ENCODE measurements around the gene ANGEL1. TPM values are rescaled to one million over a fixed set of nuclear protein-coding genes. Genes with fewer than 3 reads are reported as not detected.
A peak's percentile ranks its signal among the peaks of the same experiment; 100 is the strongest.

Gene ANGEL1
- total RNA-seq, 1 donor from 2014 or later: 38.8 TPM

GRCh38 chr14:76774821-76775694 is 37.6 kb downstream of the ANGEL1 start:
- TF ChIP-seq CTCF (conservative IDR thresholded peaks at IDR 0.05): no peak
- no peaks in the 10 kb centered on the region for H3K9me3 Mint-ChIP-seq
- H3K27ac Mint-ChIP-seq (ENCODE audit: unreplicated experiment): peak overlapping the region; percentile 81
- H3K4me1 Mint-ChIP-seq: peaks cover 40% of the 10 kb centered on the region
- no peak for DNase-seq (ENCODE audit: low read depth, low spot score)
- H3K4me3 Mint-ChIP-seq: peak overlapping the region; percentile 60
- peaks cover 8% of the 10 kb centered on the region for H3K36me3 Mint-ChIP-seq (ENCODE audit: low read depth)
- peaks cover 2% of the 10 kb centered on the region for H3K27me3 Mint-ChIP-seq (ENCODE audit: low read depth)

DNA sequence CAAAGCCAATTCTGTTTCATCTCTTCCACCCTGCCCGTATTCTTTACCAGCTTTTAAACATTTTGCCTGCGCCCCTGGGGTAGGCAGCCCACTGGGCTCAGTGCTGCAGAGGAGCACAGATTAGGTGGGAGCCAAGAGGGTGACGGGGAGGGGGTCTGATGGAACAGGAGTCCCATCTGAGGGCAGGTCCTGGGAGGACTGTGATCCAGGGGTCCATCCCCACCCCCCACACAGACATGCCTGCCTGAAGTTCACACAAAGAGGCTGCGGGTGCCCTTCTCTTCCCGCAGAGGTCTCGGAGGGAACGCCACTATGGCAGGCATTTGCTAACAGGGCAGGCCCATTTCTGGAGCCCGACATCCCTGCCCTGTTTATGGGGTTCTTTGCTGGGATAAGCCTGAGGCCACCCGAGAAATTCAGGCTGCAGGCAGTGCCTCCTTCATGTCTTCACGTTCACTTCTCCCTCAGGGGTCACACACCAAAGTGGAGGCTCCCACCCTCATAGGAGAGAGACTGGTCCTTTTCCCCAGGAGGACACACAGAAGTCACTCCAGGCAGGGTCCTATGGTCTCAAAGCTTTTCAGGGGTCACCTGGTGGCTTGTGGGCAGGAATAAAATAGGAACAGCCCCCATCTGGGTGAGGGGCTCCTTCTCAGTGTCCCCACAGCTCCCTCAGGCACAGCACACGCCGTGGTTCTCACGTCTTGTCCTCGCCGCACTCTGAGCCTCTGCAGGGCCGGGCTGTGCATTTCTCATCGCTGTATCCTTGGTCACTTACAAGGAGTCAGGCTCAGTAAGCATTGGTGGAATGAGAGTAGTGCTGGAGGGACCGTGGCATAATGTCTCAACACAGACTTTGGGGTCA is 38.5 kb downstream of the ANGEL1 start:
- Mint-ChIP-seq H3K27ac (ENCODE audit: unreplicated experiment) (peak overlapping the region; percentile 81), H3K27me3 (ENCODE audit: low read depth) (peaks cover 2% of the 10 kb centered on the region), H3K36me3 (ENCODE audit: low read depth) (peaks cover 7% of the 10 kb centered on the region), H3K4me3 (peak overlapping the region; percentile 14), H3K4me1 (peaks cover 42% of the 10 kb centered on the region), H3K9me3 (no peaks in the 10 kb centered on the region)
- no peak for DNase-seq (ENCODE audit: low read depth, low spot score)
- TF ChIP-seq CTCF (conservative IDR thresholded peaks at IDR 0.05): no peak

- peaks cover 47% of the 10 kb centered on the region for H3K4me1 Mint-ChIP-seq
- H3K27ac Mint-ChIP-seq (ENCODE audit: unreplicated experiment): no peak overlapping the region
- peak overlapping the region; percentile 14 for H3K4me3 Mint-ChIP-seq
- no peaks in the 10 kb centered on the region for H3K9me3 Mint-ChIP-seq
- no peak for TF ChIP-seq CTCF (conservative IDR thresholded peaks at IDR 0.05)
- DNase-seq (ENCODE audit: low read depth, low spot score): no peak
- H3K27me3 Mint-ChIP-seq (ENCODE audit: low read depth): peaks cover under 1% of the 10 kb centered on the region
- peaks cover 7% of the 10 kb centered on the region for H3K36me3 Mint-ChIP-seq (ENCODE audit: low read depth)
Observed at GRCh38 chr14:76773188-76773885, 39.3 kb downstream of the ANGEL1 start.

DNA sequence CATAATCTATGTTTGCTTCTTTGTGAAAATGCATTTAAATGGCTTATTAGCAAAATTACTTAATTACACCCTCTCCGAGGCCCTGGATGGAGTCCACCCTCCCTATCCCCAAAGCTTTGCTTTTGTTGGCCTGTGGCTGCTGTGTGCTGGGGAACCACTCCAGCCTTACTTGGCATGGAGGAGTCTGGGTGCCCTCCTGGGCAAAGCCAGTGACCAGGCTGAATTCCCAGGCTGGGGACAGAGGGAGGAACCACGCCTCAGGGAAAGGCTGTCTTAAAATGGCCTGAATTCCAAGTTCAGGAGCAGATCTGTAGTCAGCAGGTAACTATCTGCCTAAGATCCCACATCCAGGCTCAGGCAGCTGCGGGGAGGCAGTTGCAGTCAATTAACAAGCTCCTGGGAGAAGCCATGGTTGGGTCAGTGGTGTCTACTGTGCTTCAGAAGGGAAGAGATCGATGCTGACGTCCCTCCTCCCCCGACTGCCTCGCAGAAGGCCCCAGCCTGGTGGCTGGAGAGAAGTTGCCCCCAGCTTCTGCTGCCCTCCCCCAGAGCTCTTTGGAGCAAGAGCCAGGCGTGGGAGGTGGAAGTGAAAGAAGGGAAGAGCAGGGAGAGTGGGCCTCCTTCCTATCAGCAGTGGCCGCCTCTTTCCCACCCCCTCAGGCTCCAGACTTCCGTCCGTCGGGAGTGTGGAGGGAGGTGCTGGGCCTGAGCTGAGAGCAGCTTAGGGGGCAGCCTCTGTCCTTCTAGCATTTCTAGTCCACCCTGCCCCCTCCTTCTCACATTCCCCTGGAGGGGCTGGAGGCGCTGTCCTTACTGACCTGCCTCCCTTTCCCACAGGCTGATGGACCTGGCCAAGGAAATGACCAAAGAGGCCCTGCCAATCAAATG is 40.1 kb downstream of the ANGEL1 start:
- no peak for TF ChIP-seq CTCF (conservative IDR thresholded peaks at IDR 0.05)
- peak; percentile 26 for DNase-seq (ENCODE audit: low read depth, low spot score)

More for the DNA sequence above, 40.1 kb downstream of the ANGEL1 start:
- peaks cover 7% of the 10 kb centered on the region for H3K36me3 Mint-ChIP-seq (ENCODE audit: low read depth)
- peak overlapping the region; percentile 43 for H3K4me3 Mint-ChIP-seq
- H3K27me3 Mint-ChIP-seq (ENCODE audit: low read depth): no peaks in the 10 kb centered on the region
- H3K9me3 Mint-ChIP-seq: no peaks in the 10 kb centered on the region
- H3K4me1 Mint-ChIP-seq: peaks cover 55% of the 10 kb centered on the region
- H3K27ac Mint-ChIP-seq (ENCODE audit: unreplicated experiment): peak overlapping the region; percentile 84
